Uterus (tissue), 4 donors: ENCODE data around the gene BAG2. TPM values are rescaled to one million over a fixed set of nuclear protein-coding genes. Genes with fewer than 3 reads are reported as not detected.

Experiments used
- DNase-seq, 2 donors: peaks; one replicate each; pipeline ENCODE4 v3.0.0-alpha.2; 2019 to 2020
- H3K27ac ChIP-seq, 2 donors: fragments of 200-600 bp; sonication (generic); 1 replicate in 1 of 2; 2 replicates in 1 of 2; pipeline ENCODE4 v1.5.1; 2016 to 2018
- H3K27me3 ChIP-seq, 2 donors: fragments of 200-600 bp; sonication (generic); one replicate each; pipeline ENCODE4 v1.5.1; 2018 to 2019; ENCODE audit warnings: control low read depth in 1 of 2
- H3K36me3 ChIP-seq, 2 donors: fragments of 200-600 bp; sonication (generic); one replicate each; pipeline ENCODE4 v1.5.1; 2019; ENCODE audit warnings: control low read depth in 1 of 2
- H3K4me1 ChIP-seq, 2 donors: fragments of 200-600 bp; sonication (generic); one replicate each; pipeline ENCODE4 v1.5.1; 2018 to 2019; ENCODE audit warnings: control low read depth in 1 of 2
- H3K4me3 ChIP-seq, 2 donors: fragments of 200-600 bp; sonication (generic); 1 replicate in 1 of 2; 2 replicates in 1 of 2; pipeline ENCODE4 v1.5.1; 2018 to 2019; ENCODE audit warnings: mild to moderate bottlenecking in 1 of 2
- H3K9me3 ChIP-seq, 2 donors: fragments of 200-600 bp; sonication (generic); one replicate each; pipeline ENCODE4 v1.5.1; 2019; ENCODE audit warnings: control low read depth in 1 of 2
- CTCF ChIP-seq, 4 experiments: fragments of 200-600 bp in 2 of 4; fragments of 450-650 bp in 2 of 4; sonication (generic) in 2 of 4; IDR thresholded peaks; one replicate each; pipeline ENCODE4 v1.5.1; 2016 to 2019; ENCODE audit warnings: antibody characterized with exemption in 4 of 4, mild to moderate bottlenecking in 2 of 4, moderate library complexity in 1 of 4
- POLR2A ChIP-seq, 2 donors: fragments of 450-650 bp; IDR thresholded peaks; one replicate each; pipeline ENCODE4 v1.6.1; 2016; ENCODE audit warnings: antibody characterized with exemption in 2 of 2, mild to moderate bottlenecking in 1 of 2, moderate library complexity in 1 of 2
- intact Hi-C: fragments of 100-400 bp; cut with DNase I; formaldehyde crosslinking; loops from one replicate; pipeline ENCODE4 v1.15.1; 2023; ENCODE audit warnings: low total_unique reads
- total RNA-seq, 4 donors: library from RNA; depleted of rRNA in 3 of 4; stranded (reverse); fragments of >200 nt in 3 of 4; gene quantifications; one replicate each; pipeline versions ENCODE4 v1.1.0 to v1.2.4, GENCODE V29; 2014 to 2023
- donor health status: DM: yes; HTN: yes; CAD: no.

The BAG2 gene
- total RNA-seq, 4 donors from 2014 or later = 23.2 to 31.7 (median 26.9) TPM

- intact Hi-C loops = no loop called here
- no peak for DNase-seq
- H3K27me3 ChIP-seq = no peaks in the 10 kb centered on the region
- H3K36me3 ChIP-seq = no peaks in the 10 kb centered on the region
- no peak for TF ChIP-seq POLR2A (IDR thresholded peaks at IDR 0.05)
- no peak for TF ChIP-seq CTCF (IDR thresholded peaks at IDR 0.05)
- H3K27ac ChIP-seq = no peak overlapping the region
- no peaks in the 10 kb centered on the region for H3K4me1 ChIP-seq
- no peak overlapping the region for H3K4me3 ChIP-seq
- no peaks in the 10 kb centered on the region for H3K9me3 ChIP-seq
These were observed 36.2 kb upstream of the BAG2 start for GRCh38 chr6:57135885-57136284.

- Histone ChIP-seq H3K27me3 (no peaks in the 10 kb centered on the region), H3K36me3 (no peaks in the 10 kb centered on the region), H3K27ac (no peak overlapping the region), H3K4me1 (no peaks in the 10 kb centered on the region), H3K9me3 (no peaks in the 10 kb centered on the region), H3K4me3 (no peak overlapping the region)
- no peak for DNase-seq
- intact Hi-C loops = no loop called here
- no peak for TF ChIP-seq POLR2A (IDR thresholded peaks at IDR 0.05)
These were observed 34.8 kb upstream of the BAG2 start for GRCh38 chr6:57137350-57137749.

GRCh38 chr6:57138026-57138425 is 34.1 kb upstream of the BAG2 start:
- no peak for DNase-seq
- Histone ChIP-seq H3K4me1 (no peaks in the 10 kb centered on the region), H3K27ac (no peak overlapping the region), H3K9me3 (no peaks in the 10 kb centered on the region), H3K27me3 (no peaks in the 10 kb centered on the region), H3K4me3 (no peak overlapping the region), H3K36me3 (no peaks in the 10 kb centered on the region)
- intact Hi-C loops = no loop called here
- TF ChIP-seq CTCF (IDR thresholded peaks at IDR 0.05) (no peak), POLR2A (IDR thresholded peaks at IDR 0.05) (no peak)

GRCh38 chr6:57141451-57142177 is 30.5 kb upstream of the BAG2 start:
- no peaks in the 10 kb centered on the region for H3K36me3 ChIP-seq
- no peak for TF ChIP-seq POLR2A (IDR thresholded peaks at IDR 0.05)
- no peak for TF ChIP-seq CTCF (IDR thresholded peaks at IDR 0.05)
- intact Hi-C loops = no loop called here
- H3K9me3 ChIP-seq = no peaks in the 10 kb centered on the region
- no peak overlapping the region for H3K4me3 ChIP-seq
- no peak for DNase-seq
- H3K4me1 ChIP-seq = no peaks in the 10 kb centered on the region
- H3K27ac ChIP-seq = no peak overlapping the region
- no peaks in the 10 kb centered on the region for H3K27me3 ChIP-seq

- no peaks in the 10 kb centered on the region for H3K36me3 ChIP-seq
These were observed 30.0 kb upstream of the BAG2 start for GRCh38 chr6:57142178-57142525.

More at GRCh38 chr6:57142178-57142525, 30.0 kb upstream of the BAG2 start:
- Histone ChIP-seq H3K4me1 (no peaks in the 10 kb centered on the region), H3K9me3 (no peaks in the 10 kb centered on the region), H3K27ac (no peak overlapping the region), H3K27me3 (no peaks in the 10 kb centered on the region), H3K4me3 (no peak overlapping the region)
- no peak for TF ChIP-seq POLR2A (IDR thresholded peaks at IDR 0.05)
- no peak for TF ChIP-seq CTCF (IDR thresholded peaks at IDR 0.05)
- DNase-seq = no peak
- intact Hi-C loops = no loop called here
